K562 (cell line): ENCODE data around the gene GUCY1A2. TPM values are rescaled to one million over a fixed set of nuclear protein-coding genes. Genes with fewer than 3 reads are reported as not detected.

Experiments used
- ATAC-seq: fragments of 200-7000 bp; cut with Tn5 transposase; 3 replicates; pipeline ENCODE4 v1.9.1; 2020; ENCODE audit warnings: moderate library complexity
- BruUV-seq: library from RNA; stranded (reverse); fragments of 400-500 nt; replicated peaks from 2 replicates; lab custom pipeline; 2021; lab: Mats Ljungman, UMichigan
- CTCF ChIA-PET: fragments of 300-600 bp; formaldehyde crosslinking; extraction: SDS; loops from one replicate; lab custom pipeline; 2021; ENCODE audit warnings: low intra/inter-chr PET ratio; lab: Yijun Ruan, JAX
- POLR2A ChIA-PET: fragments of 300-600, 350-650 bp; sonication (Branson Sonifier 250); formaldehyde crosslinking; extraction: SDS; loops from one replicate; lab custom pipeline; 2021; ENCODE audit warnings: antibody characterized with exemption, inconsistent platforms; lab: Yijun Ruan, JAX
- DNase-seq, 4 experiments: peaks; one replicate each; pipeline versions ENCODE4 v3.0.0 to v3.0.0-alpha.2; 2011 to 2018; ENCODE audit warnings: low spot score in 3 of 4, mixed read lengths in 3 of 4; ENCODE audit errors: extremely low read depth in 1 of 4
- FAIRE-seq: peaks from 2 replicates; lab custom pipeline; 2011; peaks lifted over from hg19 to GRCh38; lab: Jason Lieb, UNC
- H2AFZ ChIP-seq: 2 replicates; pipeline ENCODE4 v1.6.0; 2011; ENCODE audit warnings: low read depth, low read length, control low read depth, inconsistent platforms
- H3K27ac ChIP-seq: fragments of 200-600 bp; 3 replicates; pipeline ENCODE4 v1.8.0; 2011; ENCODE audit warnings: low read depth, mild to moderate bottlenecking, control low read depth, inconsistent platforms, low read length, moderate library complexity, mixed read lengths; ENCODE audit errors: extremely low read depth
- H3K27me3 ChIP-seq, 2 experiments: fragments of 300-600 bp in 1 of 2; 2 replicates in 1 of 2; 3 replicates in 1 of 2; pipeline versions ENCODE4 v1.6.0 to v1.8.0; 2011; ENCODE audit warnings: inconsistent platforms in 2 of 2, low read length in 2 of 2, mild to moderate bottlenecking in 1 of 2, mixed read lengths in 1 of 2, moderate library complexity in 1 of 2; ENCODE audit not compliant: control insufficient read depth in 2 of 2, insufficient read depth in 2 of 2
- H3K36me3 ChIP-seq: fragments of 300-600 bp; 3 replicates; pipeline ENCODE4 v1.8.0; 2011; ENCODE audit warnings: mild to moderate bottlenecking, low read length, inconsistent platforms; ENCODE audit not compliant: control insufficient read depth, insufficient read depth
- H3K4me1 ChIP-seq, 2 experiments: fragments of 200-600 bp in 1 of 2; replicated peaks in 1 of 2; 2 replicates in 1 of 2; 3 replicates in 1 of 2; pipeline versions ENCODE4 v1.5.1 to v1.8.0; 2011; ENCODE audit warnings: inconsistent platforms in 2 of 2, low read length in 2 of 2, mild to moderate bottlenecking in 1 of 2, mixed read lengths in 1 of 2, moderate library complexity in 1 of 2; ENCODE audit not compliant: control insufficient read depth in 2 of 2, insufficient read depth in 2 of 2
- H3K4me2 ChIP-seq: 2 replicates; pipeline ENCODE4 v1.6.1; 2011; ENCODE audit warnings: low read length, control low read depth, inconsistent platforms, mixed read lengths; ENCODE audit not compliant: insufficient read depth
- H3K4me3 ChIP-seq: fragments of 200-600 bp; sonication (generic), shearing (Covaris generic); 2 replicates; pipeline ENCODE4 v1.5.1; 2016; ENCODE audit warnings: control low read depth, inconsistent platforms
- H3K79me2 ChIP-seq: fragments of 200-600 bp; 3 replicates; pipeline ENCODE4 v1.8.0; 2011; ENCODE audit warnings: low read length, inconsistent platforms; ENCODE audit not compliant: control insufficient read depth, insufficient read depth
- H3K9ac ChIP-seq, 2 experiments: 2 replicates each; pipeline versions ENCODE4 v1.6.0 to v1.6.1; 2011; ENCODE audit warnings: low read depth in 2 of 2, low read length in 2 of 2, control low read depth in 1 of 2, inconsistent platforms in 1 of 2, mild to moderate bottlenecking in 1 of 2, mixed read lengths in 1 of 2; ENCODE audit not compliant: insufficient read depth in 1 of 2
- H3K9me1 ChIP-seq: one replicate; pipeline ENCODE4 v1.6.0; 2011; ENCODE audit warnings: inconsistent platforms, mild to moderate bottlenecking, low read length, moderate library complexity; ENCODE audit not compliant: control insufficient read depth, insufficient read depth
- H3K9me3 ChIP-seq: replicated peaks from 2 replicates; pipeline ENCODE4 v1.5.1; 2011; ENCODE audit warnings: low read depth, low read length, inconsistent platforms; ENCODE audit not compliant: control insufficient read depth, insufficient read depth
- H4K20me1 ChIP-seq: replicated peaks from 2 replicates; pipeline ENCODE4 v1.6.1; 2011; ENCODE audit warnings: low read length, inconsistent platforms, mixed read lengths; ENCODE audit not compliant: control insufficient read depth, insufficient read depth
- CBX1 ChIP-seq: sonication (generic); IDR thresholded peaks from 2 replicates; pipeline ENCODE4 v1.6.1; 2016; ENCODE audit warnings: antibody characterized with exemption, low read depth, mild to moderate bottlenecking
- DACH1 ChIP-seq: fragments of 450-650 bp; IDR thresholded peaks from 2 replicates; pipeline ENCODE4 v1.6.1; 2018; ENCODE audit not compliant: partially characterized antibody
- GATAD2B ChIP-seq: fragments of 450-650 bp; IDR thresholded peaks from 2 replicates; pipeline ENCODE4 v1.6.1; 2017; ENCODE audit warnings: mild to moderate bottlenecking, borderline replicate concordance
- HNRNPL ChIP-seq: fragments of 200-400 bp; formaldehyde crosslinking; IDR thresholded peaks from 2 replicates; pipeline ENCODE4 v1.6.1; 2017; ENCODE audit warnings: low read depth, mild to moderate bottlenecking, low read length
- HSF4 ChIP-seq: fragments of 250-450 bp; sonication (Bioruptor Pico); IDR thresholded peaks from 2 replicates; pipeline ENCODE4 v2.1.2; 2022; ENCODE audit warnings: mild to moderate bottlenecking, moderate library complexity, borderline replicate concordance
- LCOR ChIP-seq: sonication (generic); formaldehyde crosslinking; IDR thresholded peaks from 2 replicates; pipeline ENCODE4 v1.8.0; 2022; ENCODE audit warnings: mild to moderate bottlenecking, missing genetic modification reagents
- NCOA1 ChIP-seq: fragments of 450-650 bp; IDR thresholded peaks from 2 replicates; pipeline ENCODE4 v1.6.1; 2016; ENCODE audit warnings: low read depth
- NCOR1 ChIP-seq: fragments of 450-650 bp; IDR thresholded peaks from 2 replicates; pipeline ENCODE4 v1.6.1; 2016; ENCODE audit warnings: mild to moderate bottlenecking, moderate library complexity
- NR2F6 ChIP-seq: fragments of 450-650 bp; formaldehyde crosslinking; IDR thresholded peaks from 2 replicates; pipeline ENCODE4 v1.4.0; 2020; ENCODE audit warnings: mild to moderate bottlenecking
- PYGO2 ChIP-seq: fragments of 450-650 bp; IDR thresholded peaks from 2 replicates; pipeline ENCODE4 v1.6.1; 2016; ENCODE audit warnings: mild to moderate bottlenecking, missing genetic modification characterization, moderate library complexity, missing compliant biosample characterization
- SP1 ChIP-seq: sonication (generic); formaldehyde crosslinking; IDR thresholded peaks from 2 replicates; pipeline ENCODE4 v1.8.1; 2022; ENCODE audit warnings: mild to moderate bottlenecking, missing genetic modification reagents
- ZNF707 ChIP-seq: fragments of 250-450 bp; sonication (Bioruptor Pico); conservative IDR thresholded peaks from 2 replicates; pipeline ENCODE4 v1.8.0; 2022; ENCODE audit warnings: inconsistent platforms, mild to moderate bottlenecking, moderate library complexity
- WGBS: fragments of 100-300 bp; shearing (Covaris generic); methylation state at CpG from one replicate; pipeline ENCODE4 v1.1.6; 2016; ENCODE audit warnings: low coverage, mixed read lengths; ENCODE audit not compliant: insufficient coverage; ENCODE audit errors: missing lambda C conversion rate; 5-methylcytosine and 5-hydroxymethylcytosine counted together
- in situ Hi-C: fragments of 300-500 bp; cut with MboI; formaldehyde crosslinking; loops from 4 replicates; pipeline ENCODE4 v1.15.0; 2018; ENCODE audit warnings: inconsistent platforms, mixed read lengths
- intact Hi-C: fragments of 100-400 bp; cut with micrococcal nuclease; formaldehyde crosslinking; loops from 2 replicates; pipeline ENCODE4 v1.14.2; 2022
- polyA plus RNA-seq, 8 experiments: library from polyadenylated mRNA; depleted of rRNA in 4 of 8; stranded (reverse) in 5 of 8; unstranded in 3 of 8; fragments of >200 nt; fragmentation: Nextera tagmentation in 2 of 8; fragmentation: Illumina TruSeq in 1 of 8; extraction: Ambion mirVana in 2 of 8; extraction: Trizol in 1 of 8; gene quantifications; 2 replicates each; pipeline versions ENCODE4 v1.2.1 to v1.2.3, GENCODE V29; 2011 to 2014; ENCODE audit warnings: inconsistent platforms in 1 of 8, missing spikeins in 1 of 8
- total RNA-seq, 7 experiments: library from RNA; depleted of rRNA in 6 of 7; stranded (reverse); fragments of >200 nt in 6 of 7; fragmentation: Illumina TruSeq in 2 of 7; extraction: Trizol in 2 of 7; gene quantifications; 2 replicates each; pipeline versions ENCODE4 v1.2.1 to v1.2.3, GENCODE V29; 2011 to 2021; ENCODE audit warnings: low replicate concordance in 1 of 7
- TF ChIP-seq, protein P1 (sequence below): fragments of 450-650 bp; IDR thresholded peaks from 2 replicates; pipeline ENCODE4 v1.6.1; 2016; ENCODE audit warnings: borderline replicate concordance

The GUCY1A2 gene
- total and polyA plus RNA-seq, 9 of the 15 experiments (the other 6 are each of a cell fraction or from before 2014, with no cell fraction given): under 0.01 to 0.04 TPM; not detected in 7

DNA sequence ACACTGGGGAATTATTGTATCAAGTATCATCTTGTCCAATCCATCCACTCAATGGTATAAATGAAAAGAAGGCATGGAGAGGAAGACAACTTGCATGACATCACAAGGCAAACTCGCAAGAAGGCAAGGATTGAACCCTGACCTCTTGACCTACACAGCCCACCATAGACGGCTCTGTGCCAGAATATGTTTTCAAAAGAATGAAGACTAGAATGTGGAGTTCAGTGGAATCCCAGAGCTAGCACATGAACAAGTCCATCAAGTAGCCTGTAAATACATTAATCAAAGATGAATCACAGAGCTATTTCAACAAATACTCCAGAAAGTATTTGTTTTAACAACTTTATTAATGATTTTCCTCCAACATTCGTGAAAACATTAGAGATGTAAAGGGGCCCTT, 189.7 kb downstream of the GUCY1A2 start:
- DNase-seq (no peak), ATAC-seq (no peak), FAIRE-seq (no peak)
- H3K79me2 ChIP-seq: no peaks in the 10 kb centered on the region
- no peak overlapping the region for H3K4me3 ChIP-seq
- H2AFZ ChIP-seq: no peak overlapping the region
- in situ Hi-C loops (no loop called here), intact Hi-C loops (no loop called here)
- no peaks in the 10 kb centered on the region for H3K9me3 ChIP-seq
- CTCF ChIA-PET: no interaction called here
- no peaks in the 10 kb centered on the region for H3K9me1 ChIP-seq
- no peaks in the 10 kb centered on the region for H3K4me1 ChIP-seq
- H4K20me1 ChIP-seq: no peaks in the 10 kb centered on the region
- BruUV-seq: no TSS peak
- WGBS: 0% methylated on average over 3 of the region's 3 CpGs
- no peaks in the 10 kb centered on the region for H3K36me3 ChIP-seq
- no peak overlapping the region for H3K27ac ChIP-seq
- TF ChIP-seq DACH1 (no peak), ZNF707 (CRISPR knock-in tag) (no peak)
- H3K4me2 ChIP-seq: no peak overlapping the region
- no peak overlapping the region for H3K9ac ChIP-seq
- POLR2A ChIA-PET: no interaction called here
- H3K27me3 ChIP-seq: no peaks in the 10 kb centered on the region

DNA sequence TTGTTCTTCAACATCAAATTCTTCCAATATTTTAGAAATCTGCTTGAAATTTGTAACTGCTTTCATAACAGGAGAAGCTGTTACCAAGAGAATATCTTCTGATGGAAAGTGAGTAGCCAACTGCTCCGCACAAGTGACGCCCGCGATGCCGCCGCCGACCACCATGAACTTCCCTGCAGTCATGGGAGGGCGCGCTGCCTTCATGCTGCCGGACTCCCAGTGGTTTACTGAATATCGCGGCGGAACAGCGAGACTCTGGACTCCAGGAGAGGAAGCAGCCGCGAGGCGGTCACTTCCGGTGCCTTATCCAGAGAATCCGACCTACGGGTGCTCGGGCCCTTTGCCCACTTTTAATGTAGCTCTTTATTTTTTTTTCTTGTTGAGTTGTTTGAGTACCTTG, 190.6 kb downstream of the GUCY1A2 start:
- no peak overlapping the region for H3K4me3 ChIP-seq
- H3K4me1 ChIP-seq: no peaks in the 10 kb centered on the region
- H3K36me3 ChIP-seq: no peaks in the 10 kb centered on the region
- no peak overlapping the region for H3K9ac ChIP-seq
- H3K9me1 ChIP-seq: no peaks in the 10 kb centered on the region
- H3K27ac ChIP-seq: no peak overlapping the region
- no peaks in the 10 kb centered on the region for H3K79me2 ChIP-seq
- no peak for TF ChIP-seq DACH1
- no peak for TF ChIP-seq SP1 (CRISPR knock-in tag)
- TF ChIP-seq LCOR (CRISPR knock-in tag): no peak
- TF ChIP-seq HSF4 (CRISPR knock-in tag): no peak
- TF ChIP-seq NCOA1: no peak
- no peak for TF ChIP-seq PYGO2 (tag)
- TF ChIP-seq NR2F6: no peak
- no peak for TF ChIP-seq GATAD2B
- no peak for TF ChIP-seq NCOR1
- no peak for TF ChIP-seq HNRNPL
- no peak for TF ChIP-seq CBX1
- TF ChIP-seq, protein P1, sequence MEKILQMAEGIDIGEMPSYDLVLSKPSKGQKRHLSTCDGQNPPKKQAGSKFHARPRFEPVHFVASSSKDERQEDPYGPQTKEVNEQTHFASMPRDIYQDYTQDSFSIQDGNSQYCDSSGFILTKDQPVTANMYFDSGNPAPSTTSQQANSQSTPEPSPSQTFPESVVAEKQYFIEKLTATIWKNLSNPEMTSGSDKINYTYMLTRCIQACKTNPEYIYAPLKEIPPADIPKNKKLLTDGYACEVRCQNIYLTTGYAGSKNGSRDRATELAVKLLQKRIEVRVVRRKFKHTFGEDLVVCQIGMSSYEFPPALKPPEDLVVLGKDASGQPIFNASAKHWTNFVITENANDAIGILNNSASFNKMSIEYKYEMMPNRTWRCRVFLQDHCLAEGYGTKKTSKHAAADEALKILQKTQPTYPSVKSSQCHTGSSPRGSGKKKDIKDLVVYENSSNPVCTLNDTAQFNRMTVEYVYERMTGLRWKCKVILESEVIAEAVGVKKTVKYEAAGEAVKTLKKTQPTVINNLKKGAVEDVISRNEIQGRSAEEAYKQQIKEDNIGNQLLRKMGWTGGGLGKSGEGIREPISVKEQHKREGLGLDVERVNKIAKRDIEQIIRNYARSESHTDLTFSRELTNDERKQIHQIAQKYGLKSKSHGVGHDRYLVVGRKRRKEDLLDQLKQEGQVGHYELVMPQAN: no peak
- no peaks in the 10 kb centered on the region for H3K9me3 ChIP-seq
- H2AFZ ChIP-seq: no peak overlapping the region
- ChIA-PET POLR2A (no interaction called here), CTCF (no interaction called here)
- ATAC-seq (no peak), DNase-seq (no peak), FAIRE-seq (no peak)
- no peaks in the 10 kb centered on the region for H3K27me3 ChIP-seq
- H4K20me1 ChIP-seq: no peaks in the 10 kb centered on the region
- H3K4me2 ChIP-seq: no peak overlapping the region
- BruUV-seq: no TSS peak
- in situ Hi-C loops (no loop called here), intact Hi-C loops (no loop called here)
- WGBS: under 1% methylated on average over 20 of the region's 21 CpGs
